Measurements from ENCODE around the gene CRELD2. TPM values are rescaled to one million over a fixed set of nuclear protein-coding genes. Genes with fewer than 3 reads are reported as not detected.

Gene CRELD2
- polyA plus RNA-seq, 2 of the 4 experiments (the other 2 are of a cell fraction), result 15.1 to 18.7 TPM

DNA sequence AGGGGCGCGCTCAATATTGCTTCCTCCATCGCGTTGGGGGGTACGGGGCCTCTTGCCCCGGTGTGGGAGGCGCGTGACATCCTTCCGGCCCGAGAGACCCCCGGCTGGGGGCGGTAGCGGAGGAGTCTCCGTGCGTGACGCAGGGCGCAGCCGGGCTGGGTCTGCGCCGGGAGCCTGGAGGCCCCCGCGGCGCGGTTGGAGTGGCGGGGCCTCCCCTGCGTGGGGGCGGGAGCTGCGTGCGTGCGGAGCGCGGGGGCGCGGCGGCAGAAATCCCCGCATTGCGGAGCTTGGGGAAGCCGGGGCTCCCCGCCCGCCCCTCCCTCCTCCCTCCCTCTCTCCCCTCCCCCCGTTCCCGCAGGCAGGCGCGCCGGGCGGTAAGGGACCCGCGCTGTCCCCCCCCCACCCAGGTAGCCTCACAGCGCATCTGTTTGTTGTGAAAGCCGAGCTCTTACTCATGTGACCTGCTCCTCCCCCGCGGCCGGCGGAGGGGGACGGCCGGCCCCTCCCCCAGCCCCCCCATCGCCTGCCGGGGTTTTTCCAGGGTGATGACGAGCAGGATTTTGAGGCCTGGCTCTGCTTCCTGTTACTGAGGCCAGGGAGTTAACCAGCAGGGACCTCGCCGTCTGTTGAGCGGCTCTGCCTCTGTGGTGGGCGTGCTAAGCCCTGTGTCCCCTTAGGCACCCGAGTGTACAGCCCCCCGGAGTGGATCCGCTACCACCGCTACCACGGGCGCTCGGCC lies 43.7 kb downstream of the CRELD2 start:
- peak overlapping the region; percentile 96 for H3K27ac ChIP-seq
- peaks cover 42% of the 10 kb centered on the region for H3K4me1 ChIP-seq
- no peak for TF ChIP-seq RFX5 (IDR thresholded peaks at IDR 0.05)
- TF ChIP-seq, protein P1, sequence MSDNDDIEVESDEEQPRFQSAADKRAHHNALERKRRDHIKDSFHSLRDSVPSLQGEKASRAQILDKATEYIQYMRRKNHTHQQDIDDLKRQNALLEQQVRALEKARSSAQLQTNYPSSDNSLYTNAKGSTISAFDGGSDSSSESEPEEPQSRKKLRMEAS (IDR thresholded peaks at IDR 0.05), result peak; percentile 39; the same call in 1 of the 2 replicates
- H3K4me3 ChIP-seq, result peak overlapping the region; percentile 79
- ATAC-seq (peak in 1 of 2 experiments; percentile 14; a peak in 4 of 6 replicates), DNase-seq (ENCODE audit: low read depth in 1 of 2, low spot score in 1 of 2) (peak; percentile 46 to 85), FAIRE-seq (no peak)
- no peaks in the 10 kb centered on the region for H3K9me3 ChIP-seq
- ChIA-PET POLR2A (interaction anchor here (0.6 to 2.7 kb wide), 4 partner anchors 9 to 186 kb away, joined by 3 to 13 read pairs (median 4); no protein-coding TSS in a partner anchor), CTCF (interaction anchor here (1.0 to 1.4 kb wide), 3 partner anchors 9 to 68 kb away, joined by 3 to 4 read pairs (median 3); no protein-coding TSS in a partner anchor)
- H3K4me2 ChIP-seq, result peak overlapping the region; percentile 93
- WGBS (ENCODE audit: missing lambda C conversion rate), result 0% methylated on average over 1 of the region's 70 CpGs

DNA sequence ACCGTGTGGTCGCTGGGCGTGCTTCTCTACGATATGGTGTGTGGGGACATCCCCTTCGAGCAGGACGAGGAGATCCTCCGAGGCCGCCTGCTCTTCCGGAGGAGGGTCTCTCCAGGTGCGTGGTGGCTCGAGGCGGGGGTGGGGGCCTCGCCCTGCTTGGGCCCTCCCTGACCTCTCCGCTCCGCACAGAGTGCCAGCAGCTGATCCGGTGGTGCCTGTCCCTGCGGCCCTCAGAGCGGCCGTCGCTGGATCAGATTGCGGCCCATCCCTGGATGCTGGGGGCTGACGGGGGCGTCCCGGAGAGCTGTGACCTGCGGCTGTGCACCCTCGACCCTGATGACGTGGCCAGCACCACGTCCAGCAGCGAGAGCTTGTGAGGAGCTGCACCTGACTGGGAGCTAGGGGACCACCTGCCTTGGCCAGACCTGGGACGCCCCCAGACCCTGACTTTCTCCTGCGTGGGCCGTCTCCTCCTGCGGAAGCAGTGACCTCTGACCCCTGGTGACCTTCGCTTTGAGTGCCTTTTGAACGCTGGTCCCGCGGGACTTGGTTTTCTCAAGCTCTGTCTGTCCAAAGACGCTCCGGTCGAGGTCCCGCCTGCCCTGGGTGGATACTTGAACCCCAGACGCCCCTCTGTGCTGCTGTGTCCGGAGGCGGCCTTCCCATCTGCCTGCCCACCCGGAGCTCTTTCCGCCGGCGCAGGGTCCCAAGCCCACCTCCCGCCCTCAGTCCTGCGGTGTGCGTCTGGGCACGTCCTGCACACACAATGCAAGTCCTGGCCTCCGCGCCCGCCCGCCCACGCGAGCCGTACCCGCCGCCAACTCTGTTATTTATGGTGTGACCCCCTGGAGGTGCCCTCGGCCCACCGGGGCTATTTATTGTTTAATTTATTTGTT lies 44.6 kb downstream of the CRELD2 start:
- ChIA-PET POLR2A (interaction anchor here (0.6 to 2.7 kb wide), 3 partner anchors 8 to 186 kb away, joined by 3 to 13 read pairs (median 4); no protein-coding TSS in a partner anchor), CTCF (interaction anchor here (1.0 to 1.4 kb wide), 3 partner anchors 8 to 67 kb away, joined by 3 to 4 read pairs (median 3); no protein-coding TSS in a partner anchor)
- H3K4me3 ChIP-seq, result peak overlapping the region; percentile 79
- ATAC-seq (no peak), FAIRE-seq (no peak), DNase-seq (ENCODE audit: low read depth in 1 of 2, low spot score in 1 of 2) (no peak)
- peaks cover 42% of the 10 kb centered on the region for H3K4me1 ChIP-seq
- H3K27ac ChIP-seq, result peak overlapping the region; percentile 96
- WGBS (ENCODE audit: missing lambda C conversion rate), result 83% methylated on average over 26 of the region's 63 CpGs
- peak overlapping the region; percentile 93 for H3K4me2 ChIP-seq
- no peaks in the 10 kb centered on the region for H3K9me3 ChIP-seq
- TF ChIP-seq NPAS2 (CRISPR knock-in tag; IDR thresholded peaks at IDR 0.05; ENCODE audit: borderline replicate concordance) (no peak), RCOR1 (IDR thresholded peaks at IDR 0.05; ENCODE audit: low read depth, low read length) (no peak), CBX8 (IDR thresholded peaks at IDR 0.05) (no peak), HEYL (CRISPR knock-in tag; IDR thresholded peaks at IDR 0.05) (no peak), HOXA7 (CRISPR knock-in tag; IDR thresholded peaks at IDR 0.05) (no peak), MAFK (IDR thresholded peaks at IDR 0.05; ENCODE audit: partially characterized antibody) (no peak), CHD2 (IDR thresholded peaks at IDR 0.05; ENCODE audit: low read length, partially characterized antibody) (no peak), FOSB (CRISPR knock-in tag; IDR thresholded peaks at IDR 0.05) (no peak)
- TF ChIP-seq, protein P2, sequence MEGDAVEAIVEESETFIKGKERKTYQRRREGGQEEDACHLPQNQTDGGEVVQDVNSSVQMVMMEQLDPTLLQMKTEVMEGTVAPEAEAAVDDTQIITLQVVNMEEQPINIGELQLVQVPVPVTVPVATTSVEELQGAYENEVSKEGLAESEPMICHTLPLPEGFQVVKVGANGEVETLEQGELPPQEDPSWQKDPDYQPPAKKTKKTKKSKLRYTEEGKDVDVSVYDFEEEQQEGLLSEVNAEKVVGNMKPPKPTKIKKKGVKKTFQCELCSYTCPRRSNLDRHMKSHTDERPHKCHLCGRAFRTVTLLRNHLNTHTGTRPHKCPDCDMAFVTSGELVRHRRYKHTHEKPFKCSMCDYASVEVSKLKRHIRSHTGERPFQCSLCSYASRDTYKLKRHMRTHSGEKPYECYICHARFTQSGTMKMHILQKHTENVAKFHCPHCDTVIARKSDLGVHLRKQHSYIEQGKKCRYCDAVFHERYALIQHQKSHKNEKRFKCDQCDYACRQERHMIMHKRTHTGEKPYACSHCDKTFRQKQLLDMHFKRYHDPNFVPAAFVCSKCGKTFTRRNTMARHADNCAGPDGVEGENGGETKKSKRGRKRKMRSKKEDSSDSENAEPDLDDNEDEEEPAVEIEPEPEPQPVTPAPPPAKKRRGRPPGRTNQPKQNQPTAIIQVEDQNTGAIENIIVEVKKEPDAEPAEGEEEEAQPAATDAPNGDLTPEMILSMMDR (IDR thresholded peaks at IDR 0.05), result no peak
- TF ChIP-seq, protein P3, sequence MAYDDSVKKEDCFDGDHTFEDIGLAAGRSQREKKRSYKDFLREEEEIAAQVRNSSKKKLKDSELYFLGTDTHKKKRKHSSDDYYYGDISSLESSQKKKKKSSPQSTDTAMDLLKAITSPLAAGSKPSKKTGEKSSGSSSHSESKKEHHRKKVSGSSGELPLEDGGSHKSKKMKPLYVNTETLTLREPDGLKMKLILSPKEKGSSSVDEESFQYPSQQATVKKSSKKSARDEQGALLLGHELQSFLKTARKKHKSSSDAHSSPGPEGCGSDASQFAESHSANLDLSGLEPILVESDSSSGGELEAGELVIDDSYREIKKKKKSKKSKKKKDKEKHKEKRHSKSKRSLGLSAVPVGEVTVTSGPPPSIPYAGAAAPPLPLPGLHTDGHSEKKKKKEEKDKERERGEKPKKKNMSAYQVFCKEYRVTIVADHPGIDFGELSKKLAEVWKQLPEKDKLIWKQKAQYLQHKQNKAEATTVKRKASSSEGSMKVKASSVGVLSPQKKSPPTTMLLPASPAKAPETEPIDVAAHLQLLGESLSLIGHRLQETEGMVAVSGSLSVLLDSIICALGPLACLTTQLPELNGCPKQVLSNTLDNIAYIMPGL (CRISPR knock-in tag; IDR thresholded peaks at IDR 0.05; ENCODE audit: borderline replicate concordance), result no peak

DNA sequence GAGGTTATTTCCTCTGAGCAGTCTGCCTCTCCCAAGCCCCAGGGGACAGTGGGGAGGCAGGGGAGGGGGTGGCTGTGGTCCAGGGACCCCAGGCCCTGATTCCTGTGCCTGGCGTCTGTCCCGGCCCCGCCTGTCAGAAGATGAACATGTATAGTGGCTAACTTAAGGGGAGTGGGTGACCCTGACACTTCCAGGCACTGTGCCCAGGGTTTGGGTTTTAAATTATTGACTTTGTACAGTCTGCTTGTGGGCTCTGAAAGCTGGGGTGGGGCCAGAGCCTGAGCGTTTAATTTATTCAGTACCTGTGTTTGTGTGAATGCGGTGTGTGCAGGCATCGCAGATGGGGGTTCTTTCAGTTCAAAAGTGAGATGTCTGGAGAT lies 45.2 kb downstream of the CRELD2 start:
- CTCF ChIA-PET, result interaction anchor here (1.3 kb wide), 1 partner anchor 7 kb away, joined by 3 read pairs; no protein-coding TSS in a partner anchor
- peak overlapping the region in 1 of 2 experiments; percentile 96; a peak in 3 of 6 replicates for H3K27ac ChIP-seq
- DNase-seq (ENCODE audit: low read depth in 1 of 2, low spot score in 1 of 2) (no peak), ATAC-seq (no peak), FAIRE-seq (no peak)
- H3K4me1 ChIP-seq, result peaks cover 42% of the 10 kb centered on the region
- no peaks in the 10 kb centered on the region for H3K9me3 ChIP-seq
- peak overlapping the region; percentile 93 for H3K4me2 ChIP-seq
- POLR2A ChIA-PET, result no interaction called here
- no peak overlapping the region for H3K4me3 ChIP-seq
- WGBS (ENCODE audit: missing lambda C conversion rate), result 81% methylated on average over 4 of the region's 6 CpGs
- TF ChIP-seq, protein P4, sequence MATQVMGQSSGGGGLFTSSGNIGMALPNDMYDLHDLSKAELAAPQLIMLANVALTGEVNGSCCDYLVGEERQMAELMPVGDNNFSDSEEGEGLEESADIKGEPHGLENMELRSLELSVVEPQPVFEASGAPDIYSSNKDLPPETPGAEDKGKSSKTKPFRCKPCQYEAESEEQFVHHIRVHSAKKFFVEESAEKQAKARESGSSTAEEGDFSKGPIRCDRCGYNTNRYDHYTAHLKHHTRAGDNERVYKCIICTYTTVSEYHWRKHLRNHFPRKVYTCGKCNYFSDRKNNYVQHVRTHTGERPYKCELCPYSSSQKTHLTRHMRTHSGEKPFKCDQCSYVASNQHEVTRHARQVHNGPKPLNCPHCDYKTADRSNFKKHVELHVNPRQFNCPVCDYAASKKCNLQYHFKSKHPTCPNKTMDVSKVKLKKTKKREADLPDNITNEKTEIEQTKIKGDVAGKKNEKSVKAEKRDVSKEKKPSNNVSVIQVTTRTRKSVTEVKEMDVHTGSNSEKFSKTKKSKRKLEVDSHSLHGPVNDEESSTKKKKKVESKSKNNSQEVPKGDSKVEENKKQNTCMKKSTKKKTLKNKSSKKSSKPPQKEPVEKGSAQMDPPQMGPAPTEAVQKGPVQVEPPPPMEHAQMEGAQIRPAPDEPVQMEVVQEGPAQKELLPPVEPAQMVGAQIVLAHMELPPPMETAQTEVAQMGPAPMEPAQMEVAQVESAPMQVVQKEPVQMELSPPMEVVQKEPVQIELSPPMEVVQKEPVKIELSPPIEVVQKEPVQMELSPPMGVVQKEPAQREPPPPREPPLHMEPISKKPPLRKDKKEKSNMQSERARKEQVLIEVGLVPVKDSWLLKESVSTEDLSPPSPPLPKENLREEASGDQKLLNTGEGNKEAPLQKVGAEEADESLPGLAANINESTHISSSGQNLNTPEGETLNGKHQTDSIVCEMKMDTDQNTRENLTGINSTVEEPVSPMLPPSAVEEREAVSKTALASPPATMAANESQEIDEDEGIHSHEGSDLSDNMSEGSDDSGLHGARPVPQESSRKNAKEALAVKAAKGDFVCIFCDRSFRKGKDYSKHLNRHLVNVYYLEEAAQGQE (IDR thresholded peaks at IDR 0.05), result no peak
- TF ChIP-seq RNF2 (IDR thresholded peaks at IDR 0.05; ENCODE audit: borderline replicate concordance, low read depth) (no peak), JUN (IDR thresholded peaks at IDR 0.05) (no peak), HOXB5 (CRISPR knock-in tag; IDR thresholded peaks at IDR 0.05) (no peak), ESRRA (IDR thresholded peaks at IDR 0.05; ENCODE audit: borderline replicate concordance, low read length) (no peak), CHD4 (IDR thresholded peaks at IDR 0.05; ENCODE audit: borderline replicate concordance) (no peak), EHF (CRISPR knock-in tag; IDR thresholded peaks at IDR 0.05) (no peak), CEBPB (IDR thresholded peaks at IDR 0.05) (no peak), EHMT2 (IDR thresholded peaks at IDR 0.05; ENCODE audit: low read depth) (no peak)
- TF ChIP-seq, protein P5, sequence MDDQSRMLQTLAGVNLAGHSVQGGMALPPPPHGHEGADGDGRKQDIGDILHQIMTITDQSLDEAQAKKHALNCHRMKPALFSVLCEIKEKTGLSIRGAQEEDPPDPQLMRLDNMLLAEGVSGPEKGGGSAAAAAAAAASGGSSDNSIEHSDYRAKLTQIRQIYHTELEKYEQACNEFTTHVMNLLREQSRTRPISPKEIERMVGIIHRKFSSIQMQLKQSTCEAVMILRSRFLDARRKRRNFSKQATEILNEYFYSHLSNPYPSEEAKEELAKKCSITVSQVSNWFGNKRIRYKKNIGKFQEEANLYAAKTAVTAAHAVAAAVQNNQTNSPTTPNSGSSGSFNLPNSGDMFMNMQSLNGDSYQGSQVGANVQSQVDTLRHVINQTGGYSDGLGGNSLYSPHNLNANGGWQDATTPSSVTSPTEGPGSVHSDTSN (IDR thresholded peaks at IDR 0.05), result no peak

Data from A549 (cell line).